ENCODE measurements around the gene CERT1.

The CERT1 gene

GRCh38 chr5:75380099-75380498 lies 131.3 kb downstream of the CERT1 start:
- no peak overlapping the region for H3K4me3 ChIP-seq (ENCODE audit: low read depth, low read length)
- TF ChIP-seq CTCF (IDR thresholded peaks at IDR 0.05; ENCODE audit: borderline replicate concordance, insufficient read depth, low read depth, low read length), result no peak

GRCh38 chr5:75375414-75375813 lies 136.0 kb downstream of the CERT1 start:
- H3K4me3 ChIP-seq (ENCODE audit: low read depth, low read length), result no peak overlapping the region
- TF ChIP-seq CTCF (IDR thresholded peaks at IDR 0.05; ENCODE audit: borderline replicate concordance, insufficient read depth, low read depth, low read length), result no peak

GRCh38 chr5:75374394-75374814 lies 137.0 kb downstream of the CERT1 start:
- H3K4me3 ChIP-seq (ENCODE audit: low read depth, low read length), result no peak overlapping the region
- TF ChIP-seq CTCF (IDR thresholded peaks at IDR 0.05; ENCODE audit: borderline replicate concordance, insufficient read depth, low read depth, low read length), result no peak

GRCh38 chr5:75373862-75374261 lies 137.6 kb downstream of the CERT1 start:
- H3K4me3 ChIP-seq (ENCODE audit: low read depth, low read length), result no peak overlapping the region
- no peak for TF ChIP-seq CTCF (IDR thresholded peaks at IDR 0.05; ENCODE audit: borderline replicate concordance, insufficient read depth, low read depth, low read length)

GRCh38 chr5:75368391-75368790 lies 143.0 kb downstream of the CERT1 start:
- no peak overlapping the region for H3K4me3 ChIP-seq (ENCODE audit: low read depth, low read length)
- no peak for TF ChIP-seq CTCF (IDR thresholded peaks at IDR 0.05; ENCODE audit: borderline replicate concordance, insufficient read depth, low read depth, low read length)

- H3K4me3 ChIP-seq (ENCODE audit: low read depth, low read length), result no peak overlapping the region
- no peak for TF ChIP-seq CTCF (IDR thresholded peaks at IDR 0.05; ENCODE audit: borderline replicate concordance, insufficient read depth, low read depth, low read length)
Measured at GRCh38 chr5:75367401-75367800, 144.0 kb downstream of the CERT1 start.

GRCh38 chr5:75366787-75367186 lies 144.6 kb downstream of the CERT1 start:
- no peak for TF ChIP-seq CTCF (IDR thresholded peaks at IDR 0.05; ENCODE audit: borderline replicate concordance, insufficient read depth, low read depth, low read length)

More at GRCh38 chr5:75366787-75367186, 144.6 kb downstream of the CERT1 start:
- H3K4me3 ChIP-seq (ENCODE audit: low read depth, low read length), result no peak overlapping the region
